ENCODE results near the gene STAG2. TPM values are rescaled to one million over a fixed set of nuclear protein-coding genes. Genes with fewer than 3 reads are reported as not detected.

STAG2 gene
- total RNA-seq, 1 donor from 2014 or later, result 132 TPM

DNA sequence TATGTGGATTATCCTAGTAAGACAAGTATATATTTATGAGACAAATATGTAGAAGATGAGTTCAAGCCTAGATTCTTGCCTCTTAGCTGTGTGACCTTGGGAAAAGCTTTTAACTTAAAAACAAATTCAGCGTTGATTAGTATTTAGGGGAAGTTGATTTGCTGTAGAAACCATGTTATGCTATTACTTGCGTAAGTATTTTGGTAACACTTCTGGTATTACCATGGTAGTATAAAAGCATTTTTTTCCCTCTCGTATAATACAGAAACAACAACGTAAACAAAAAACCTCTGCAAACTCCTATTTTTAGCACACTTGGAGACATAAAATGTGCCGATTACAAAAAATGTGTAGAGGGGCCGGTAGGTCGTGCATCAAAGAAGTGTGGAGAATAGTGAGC, 33.2 kb downstream of the STAG2 start:
- Mint-ChIP-seq H3K36me3 (peaks cover 62% of the 10 kb centered on the region), H3K4me3 (no peak overlapping the region), H3K27ac (no peak overlapping the region), H3K9me3 (peaks cover 64% of the 10 kb centered on the region), H3K4me1 (no peaks in the 10 kb centered on the region), H3K27me3 (ENCODE audit: insufficient read depth, low read depth) (no peaks in the 10 kb centered on the region)
- H3K4me3 ChIP-seq, result no peak overlapping the region
- peaks cover 100% of the 10 kb centered on the region for H3K79me2 ChIP-seq (ENCODE audit: low read depth)
- no peaks in the 10 kb centered on the region for H3K27me3 ChIP-seq
- H3K9ac ChIP-seq, result no peak overlapping the region
- TF ChIP-seq EZH2 (IDR thresholded peaks at IDR 0.05), result no peak
- TF ChIP-seq EZH2phosphoT487 (IDR thresholded peaks at IDR 0.05), result no peak
- TF ChIP-seq, protein P1, sequence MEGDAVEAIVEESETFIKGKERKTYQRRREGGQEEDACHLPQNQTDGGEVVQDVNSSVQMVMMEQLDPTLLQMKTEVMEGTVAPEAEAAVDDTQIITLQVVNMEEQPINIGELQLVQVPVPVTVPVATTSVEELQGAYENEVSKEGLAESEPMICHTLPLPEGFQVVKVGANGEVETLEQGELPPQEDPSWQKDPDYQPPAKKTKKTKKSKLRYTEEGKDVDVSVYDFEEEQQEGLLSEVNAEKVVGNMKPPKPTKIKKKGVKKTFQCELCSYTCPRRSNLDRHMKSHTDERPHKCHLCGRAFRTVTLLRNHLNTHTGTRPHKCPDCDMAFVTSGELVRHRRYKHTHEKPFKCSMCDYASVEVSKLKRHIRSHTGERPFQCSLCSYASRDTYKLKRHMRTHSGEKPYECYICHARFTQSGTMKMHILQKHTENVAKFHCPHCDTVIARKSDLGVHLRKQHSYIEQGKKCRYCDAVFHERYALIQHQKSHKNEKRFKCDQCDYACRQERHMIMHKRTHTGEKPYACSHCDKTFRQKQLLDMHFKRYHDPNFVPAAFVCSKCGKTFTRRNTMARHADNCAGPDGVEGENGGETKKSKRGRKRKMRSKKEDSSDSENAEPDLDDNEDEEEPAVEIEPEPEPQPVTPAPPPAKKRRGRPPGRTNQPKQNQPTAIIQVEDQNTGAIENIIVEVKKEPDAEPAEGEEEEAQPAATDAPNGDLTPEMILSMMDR (IDR thresholded peaks at IDR 0.05), result no peak
- H3K36me3 ChIP-seq, result no peaks in the 10 kb centered on the region
- H3F3A ChIP-seq (ENCODE audit: low read depth), result no peaks in the 10 kb centered on the region
- DNase-seq (ENCODE audit: low spot score), result no peak
- H3K27ac ChIP-seq, result no peak overlapping the region
- peaks cover 5% of the 10 kb centered on the region for H3K9me3 ChIP-seq (ENCODE audit: low read depth)
- H3K4me1 ChIP-seq, result no peaks in the 10 kb centered on the region
- peaks cover 72% of the 10 kb centered on the region for H4K20me1 ChIP-seq (ENCODE audit: low read depth)
- no peak overlapping the region for H3K4me2 ChIP-seq
- no peak overlapping the region for H2AFZ ChIP-seq (replicated peaks)

DNA sequence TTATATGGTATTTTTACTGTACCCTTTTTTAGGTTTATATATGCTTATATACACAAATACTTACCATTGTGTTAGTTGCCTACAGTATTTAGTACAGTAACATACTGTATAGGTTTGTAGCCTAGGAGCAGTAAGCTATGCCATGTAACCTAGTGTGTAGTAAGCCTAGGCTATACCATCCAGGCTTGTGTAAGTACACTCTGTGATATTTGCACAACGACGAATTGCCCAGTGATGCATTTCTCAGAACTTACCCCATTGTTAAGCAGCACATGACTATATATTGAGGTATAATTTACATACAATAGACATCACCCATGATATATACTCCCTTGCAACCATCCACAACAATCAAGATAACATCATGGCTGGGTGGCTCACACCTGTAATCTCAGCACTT, 40.1 kb downstream of the STAG2 start:
- Histone ChIP-seq H3K4me3 (no peak overlapping the region), H3F3A (ENCODE audit: low read depth) (no peaks in the 10 kb centered on the region), H3K4me1 (no peaks in the 10 kb centered on the region), H3K36me3 (no peaks in the 10 kb centered on the region), H2AFZ (replicated peaks) (no peak overlapping the region), H3K27ac (no peak overlapping the region), H3K9ac (no peak overlapping the region), H3K4me2 (no peak overlapping the region), H3K79me2 (ENCODE audit: low read depth) (peaks cover 100% of the 10 kb centered on the region), H3K27me3 (no peaks in the 10 kb centered on the region), H3K9me3 (ENCODE audit: low read depth) (no peaks in the 10 kb centered on the region), H4K20me1 (ENCODE audit: low read depth) (peaks cover 73% of the 10 kb centered on the region)
- no peak for TF ChIP-seq EZH2phosphoT487 (IDR thresholded peaks at IDR 0.05)
- TF ChIP-seq, protein P1 (IDR thresholded peaks at IDR 0.05), result no peak
- TF ChIP-seq EZH2 (IDR thresholded peaks at IDR 0.05), result no peak
- H3K27me3 Mint-ChIP-seq (ENCODE audit: insufficient read depth, low read depth), result no peaks in the 10 kb centered on the region
- H3K27ac Mint-ChIP-seq, result no peak overlapping the region
- no peaks in the 10 kb centered on the region for H3K4me1 Mint-ChIP-seq
- H3K9me3 Mint-ChIP-seq, result peaks cover 52% of the 10 kb centered on the region
- no peak for DNase-seq (ENCODE audit: low spot score)
- H3K36me3 Mint-ChIP-seq, result peaks cover 49% of the 10 kb centered on the region
- no peak overlapping the region for H3K4me3 Mint-ChIP-seq

DNA sequence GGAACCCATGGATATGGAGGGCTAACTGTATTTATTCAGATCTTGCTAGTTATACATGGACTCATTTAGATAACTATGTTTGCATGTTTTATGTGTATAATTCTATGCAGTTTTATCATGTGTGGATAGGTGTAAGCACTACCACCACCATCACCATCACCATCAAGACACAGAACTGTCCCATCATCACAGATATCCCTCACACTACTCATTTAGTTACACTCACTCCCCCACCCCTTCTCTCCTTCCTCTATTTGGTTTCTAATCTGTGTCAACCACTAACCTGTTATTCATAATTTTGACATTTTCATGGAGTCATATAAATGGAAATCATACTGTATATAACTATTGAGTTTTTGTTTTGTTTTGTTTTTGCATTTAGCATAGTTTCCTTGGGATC, 43.7 kb downstream of the STAG2 start:
- H4K20me1 ChIP-seq (ENCODE audit: low read depth), result peaks cover 49% of the 10 kb centered on the region
- Mint-ChIP-seq H3K27ac (no peak overlapping the region), H3K36me3 (peaks cover 60% of the 10 kb centered on the region), H3K9me3 (peaks cover 57% of the 10 kb centered on the region), H3K4me1 (no peaks in the 10 kb centered on the region), H3K27me3 (ENCODE audit: insufficient read depth, low read depth) (no peaks in the 10 kb centered on the region), H3K4me3 (no peak overlapping the region)
- no peaks in the 10 kb centered on the region for H3K4me1 ChIP-seq
- no peak overlapping the region for H3K9ac ChIP-seq
- H3K4me2 ChIP-seq, result no peak overlapping the region
- H3K79me2 ChIP-seq (ENCODE audit: low read depth), result peaks cover 100% of the 10 kb centered on the region
- no peak overlapping the region for H3K27ac ChIP-seq
- no peaks in the 10 kb centered on the region for H3F3A ChIP-seq (ENCODE audit: low read depth)
- H3K36me3 ChIP-seq, result no peaks in the 10 kb centered on the region
- TF ChIP-seq, protein P1 (IDR thresholded peaks at IDR 0.05), result no peak
- TF ChIP-seq EZH2 (IDR thresholded peaks at IDR 0.05), result no peak
- no peak for TF ChIP-seq EZH2phosphoT487 (IDR thresholded peaks at IDR 0.05)
- H2AFZ ChIP-seq (replicated peaks), result no peak overlapping the region
- H3K4me3 ChIP-seq, result no peak overlapping the region
- DNase-seq (ENCODE audit: low spot score), result no peak
- peaks cover 6% of the 10 kb centered on the region for H3K9me3 ChIP-seq (ENCODE audit: low read depth)
- no peaks in the 10 kb centered on the region for H3K27me3 ChIP-seq

All from neural progenitor cell (in vitro differentiated cells).